ENCODE results near the gene NDE1.

NDE1 gene

DNA sequence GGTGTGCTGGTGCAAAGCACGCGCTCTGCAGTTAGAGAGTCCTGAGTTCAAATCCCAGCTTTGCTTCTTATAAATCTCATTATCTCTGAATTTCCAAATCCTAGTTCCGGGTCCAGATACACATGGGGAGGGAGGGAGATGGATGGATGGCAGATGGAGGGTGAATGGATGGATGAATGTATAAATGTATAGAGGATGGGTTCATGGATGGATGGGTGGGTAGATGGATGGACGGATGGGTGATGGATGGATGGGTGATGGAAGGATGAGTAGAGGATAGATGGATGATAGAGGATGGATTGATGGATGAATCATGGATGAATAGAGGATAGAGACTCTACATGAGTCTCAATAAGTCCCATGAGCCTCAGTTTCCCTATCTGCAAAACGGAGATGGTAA lies 116.9 kb downstream of the NDE1 start:
- DNase-seq (ENCODE audit: low read depth in 2 of 2) = no peak

DNA sequence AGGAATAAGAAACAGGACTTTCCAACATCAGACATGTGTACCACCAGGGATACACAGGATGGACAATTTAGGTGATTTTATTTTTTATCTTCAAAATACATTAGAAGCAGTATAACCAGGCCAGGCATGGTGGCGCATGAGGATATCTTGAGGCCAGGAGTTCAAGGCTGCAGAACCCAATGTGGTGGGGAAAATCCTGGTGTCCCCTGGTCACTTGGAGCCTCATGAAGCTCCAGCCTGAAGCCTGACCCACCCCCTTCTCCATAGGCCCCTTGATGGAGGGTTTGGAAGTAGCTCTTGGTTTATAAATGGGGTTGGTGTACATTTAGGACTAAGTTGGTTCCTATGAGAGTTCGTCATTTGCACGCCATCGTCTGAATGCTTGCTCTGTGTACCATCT lies 118.2 kb downstream of the NDE1 start:
- no peak for DNase-seq (ENCODE audit: low read depth in 2 of 2)

DNA sequence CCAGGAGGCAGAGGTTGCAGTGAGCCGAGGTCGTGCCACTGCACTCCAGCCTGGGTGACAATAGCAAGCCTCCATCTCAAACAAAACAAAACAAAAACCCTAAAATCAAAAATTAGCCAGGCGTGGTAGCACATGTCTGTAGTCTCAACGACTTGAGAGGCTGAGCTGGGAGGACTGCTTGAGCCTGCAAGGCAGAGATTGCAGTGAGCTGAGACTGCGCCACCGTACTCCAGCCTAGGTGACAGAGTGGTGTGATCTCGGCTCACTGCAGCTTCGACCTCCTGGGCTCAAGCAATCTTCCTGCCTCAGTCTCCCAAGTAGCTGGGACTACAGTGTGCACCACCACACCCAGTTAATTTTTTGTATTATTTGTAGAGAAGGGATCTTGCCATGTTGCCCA lies 119.2 kb downstream of the NDE1 start:
- DNase-seq (ENCODE audit: low read depth in 2 of 2) = no peak

DNA sequence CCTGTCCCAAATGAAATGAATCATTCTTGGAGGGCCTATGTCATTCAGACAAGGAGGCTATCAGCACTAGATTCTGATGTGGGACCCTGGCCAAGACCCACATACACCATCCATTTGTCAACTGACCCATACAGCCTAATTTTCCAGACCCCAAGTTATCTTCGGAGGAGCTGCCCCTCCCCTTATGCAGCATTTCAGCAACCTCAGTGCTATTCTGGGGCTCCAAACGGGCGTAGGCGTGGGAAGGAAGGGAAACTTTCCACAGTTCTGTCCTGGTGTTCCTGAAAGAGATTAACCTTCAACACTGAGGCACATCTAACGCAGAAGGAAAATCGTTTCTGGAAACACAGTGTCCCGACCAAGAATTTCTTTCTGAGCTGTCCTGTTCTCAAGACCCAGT lies 120.1 kb downstream of the NDE1 start:
- DNase-seq (ENCODE audit: low read depth in 2 of 2) = no peak

DNA sequence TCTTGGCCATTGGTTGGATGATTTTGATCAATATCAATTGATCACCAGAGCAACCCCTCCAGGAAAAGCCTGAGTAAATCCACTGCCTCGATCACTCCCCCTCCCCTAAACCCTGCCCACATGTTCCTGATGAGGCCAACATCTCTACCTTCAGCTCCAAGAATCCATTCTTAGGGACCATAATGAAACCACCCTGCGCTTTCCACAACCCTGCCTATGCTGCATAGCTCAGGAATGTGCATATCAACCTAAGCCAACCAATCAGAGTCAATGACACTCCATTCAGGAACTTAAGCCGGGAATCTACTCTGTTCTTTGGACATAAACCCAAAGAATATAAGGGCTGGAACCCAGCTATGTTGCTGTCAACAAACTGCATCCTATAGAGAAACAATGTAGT lies 120.5 kb downstream of the NDE1 start:
- DNase-seq (ENCODE audit: low read depth in 2 of 2) = no peak

DNA sequence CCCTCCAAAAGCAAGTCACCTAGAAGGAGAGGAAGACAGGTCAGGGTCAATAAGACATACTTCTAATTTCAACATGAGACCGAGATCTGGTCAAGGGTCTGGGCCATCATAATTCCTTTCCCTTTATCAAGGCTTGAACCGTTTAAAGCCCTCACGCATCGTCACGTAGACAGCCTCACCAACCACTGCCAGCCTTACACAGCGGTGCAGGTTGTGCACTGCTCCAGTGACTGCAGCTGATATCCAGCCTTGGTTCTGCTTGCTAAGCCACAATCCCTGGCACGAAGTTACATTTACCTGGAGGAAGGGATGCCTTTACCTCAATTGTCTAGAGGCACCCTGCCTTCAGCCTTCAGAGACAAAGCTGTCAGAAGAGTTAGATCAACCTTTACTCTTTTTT lies 121.6 kb downstream of the NDE1 start:
- DNase-seq (ENCODE audit: low read depth in 2 of 2) = no peak

DNA sequence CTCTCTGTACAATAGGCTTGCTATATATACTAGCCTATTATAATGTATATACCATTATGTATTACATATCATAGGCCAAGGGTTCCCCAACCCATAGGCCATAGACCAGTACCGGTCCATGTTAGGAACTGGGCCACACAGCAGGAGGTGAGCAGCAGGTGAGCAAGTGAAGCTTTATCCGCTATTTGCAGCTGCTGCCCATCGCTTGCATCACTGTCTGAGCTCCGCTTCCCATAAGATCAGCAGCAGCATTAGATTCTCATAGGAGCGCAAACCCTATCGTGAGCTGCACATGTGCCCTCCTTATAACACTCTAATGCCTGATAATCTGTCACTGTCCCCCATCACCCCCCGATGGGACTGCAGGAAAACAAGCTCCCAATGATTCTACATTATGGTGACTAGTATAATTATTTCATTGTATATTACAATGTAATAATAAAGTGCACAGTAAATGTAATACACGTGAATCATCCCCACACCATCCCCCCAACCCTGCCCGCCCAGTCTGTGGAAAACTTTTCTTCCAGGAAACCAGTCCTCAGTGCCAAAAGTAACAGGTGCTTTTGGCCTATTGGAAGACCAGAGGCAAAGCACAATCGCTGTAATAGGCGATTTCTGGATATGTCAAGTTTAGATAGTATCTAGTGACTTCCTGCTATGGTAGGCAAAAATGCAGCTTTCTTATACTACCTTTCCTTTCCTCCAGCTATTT lies 122.7 kb downstream of the NDE1 start:
- DNase-seq (ENCODE audit: low read depth in 2 of 2) = no peak

DNA sequence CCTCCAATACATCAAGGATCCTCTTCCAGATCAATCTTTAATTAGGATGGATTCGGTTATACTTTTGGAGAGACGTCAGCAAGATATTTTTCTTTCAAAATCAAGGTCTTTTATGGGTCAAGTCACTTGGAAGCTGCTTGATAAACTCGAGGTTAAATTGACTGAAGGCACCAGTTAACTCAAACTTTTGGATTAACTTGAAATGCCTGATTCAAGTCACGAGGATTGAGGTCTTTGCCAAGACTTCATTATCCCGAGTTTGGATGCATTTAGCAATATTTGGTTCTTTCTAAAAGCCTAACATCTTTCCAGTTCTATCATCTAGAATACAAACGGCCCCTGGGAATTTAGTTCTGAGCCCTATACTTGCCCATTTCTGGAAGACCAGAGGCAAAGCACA lies 123.9 kb downstream of the NDE1 start:
- no peak for DNase-seq (ENCODE audit: low read depth in 2 of 2)

DNA sequence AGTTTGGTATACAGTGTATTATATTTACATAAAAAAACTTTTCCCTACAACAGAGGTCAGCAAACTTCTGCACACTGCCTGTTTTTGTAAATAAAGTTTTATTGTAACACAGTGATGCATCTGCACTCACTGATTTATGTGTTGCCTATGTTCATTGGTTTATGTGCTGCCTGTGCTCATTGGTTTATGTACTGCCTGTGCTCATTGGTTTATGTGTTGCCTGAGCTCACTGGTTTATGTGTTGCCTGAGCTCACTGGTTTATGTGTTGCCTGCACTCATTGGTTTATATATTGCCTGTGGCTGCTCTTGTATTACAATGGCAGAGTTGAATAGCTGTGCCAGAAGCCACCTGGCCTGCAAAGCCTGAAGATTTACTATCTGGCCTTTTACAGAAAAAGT lies 125.2 kb downstream of the NDE1 start:
- no peak for DNase-seq (ENCODE audit: low read depth in 2 of 2)

DNA sequence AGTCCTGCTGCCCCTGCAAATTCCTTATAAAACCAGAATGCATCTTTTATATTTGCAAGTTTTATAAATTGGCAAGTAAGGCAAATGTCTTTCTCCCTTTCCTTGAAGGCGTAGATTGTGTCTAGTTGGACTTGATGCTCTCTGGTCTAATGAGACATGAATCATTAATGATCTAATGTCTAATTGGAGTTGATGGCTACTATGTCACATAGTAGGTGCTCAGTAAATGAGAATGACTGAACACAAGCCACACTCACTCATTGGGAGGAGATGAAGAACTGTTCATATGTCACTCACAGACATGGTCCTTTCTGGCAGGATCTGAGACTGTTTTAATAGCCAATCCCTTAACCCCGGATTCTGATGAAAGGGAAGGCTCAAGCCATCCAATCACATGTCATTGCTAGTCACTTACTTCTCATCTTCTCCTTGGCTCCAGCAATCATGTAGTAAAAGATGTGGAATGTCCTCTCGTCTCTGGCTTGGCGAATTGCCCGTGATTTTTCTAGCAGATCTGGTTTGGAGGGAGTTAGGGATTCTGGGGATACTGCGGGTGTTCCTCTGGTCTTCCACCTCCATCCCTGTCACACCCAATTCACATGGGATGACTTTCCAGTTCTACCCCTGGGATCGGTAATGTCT lies 125.7 kb downstream of the NDE1 start:
- no peak for DNase-seq (ENCODE audit: low read depth in 2 of 2)
